Chondrocyte (in vitro differentiated cells): Measurements from ENCODE around the gene DENND4C. TPM values are rescaled to one million over a fixed set of nuclear protein-coding genes. Genes with fewer than 3 reads are reported as not detected.

Experiments used
- DNase-seq: peaks from one replicate; pipeline ENCODE4 v3.0.0; 2021; ENCODE audit warnings: mixed read lengths, low spot score
- H3K27ac Mint-ChIP-seq: one replicate; pipeline ENCODE4 v1.8.0; 2021; ENCODE audit warnings: mild to moderate bottlenecking, moderate library complexity, mixed read lengths; ENCODE audit not compliant: unreplicated experiment
- H3K27me3 Mint-ChIP-seq: 2 replicates; pipeline ENCODE4 v1.8.0; 2021; ENCODE audit warnings: low read depth, mixed read lengths
- H3K36me3 Mint-ChIP-seq: 2 replicates; pipeline ENCODE4 v1.8.0; 2021; ENCODE audit warnings: low read depth, mixed read lengths
- H3K4me1 Mint-ChIP-seq: 2 replicates; pipeline ENCODE4 v1.8.0; 2021; ENCODE audit warnings: low read depth, mild to moderate bottlenecking, mixed read lengths
- H3K4me3 Mint-ChIP-seq: one replicate; pipeline ENCODE4 v1.8.0; 2021; ENCODE audit warnings: mild to moderate bottlenecking, moderate library complexity, mixed read lengths; ENCODE audit not compliant: unreplicated experiment
- H3K9me3 Mint-ChIP-seq: 2 replicates; pipeline ENCODE4 v1.8.0; 2021; ENCODE audit warnings: low read depth, mixed read lengths
- CTCF ChIP-seq: fragments of 200-600 bp; sonication (generic); IDR thresholded peaks from 2 replicates; pipeline ENCODE4 v1.5.0; 2021; ENCODE audit warnings: antibody characterized with exemption, mild to moderate bottlenecking, moderate library complexity
- total RNA-seq: library from RNA; stranded (reverse); gene quantifications from 3 replicates; pipeline ENCODE4 v1.2.1, GENCODE V29; 2021

Gene DENND4C
- total RNA-seq, 1 donor from 2014 or later: 27.0 TPM

DNA sequence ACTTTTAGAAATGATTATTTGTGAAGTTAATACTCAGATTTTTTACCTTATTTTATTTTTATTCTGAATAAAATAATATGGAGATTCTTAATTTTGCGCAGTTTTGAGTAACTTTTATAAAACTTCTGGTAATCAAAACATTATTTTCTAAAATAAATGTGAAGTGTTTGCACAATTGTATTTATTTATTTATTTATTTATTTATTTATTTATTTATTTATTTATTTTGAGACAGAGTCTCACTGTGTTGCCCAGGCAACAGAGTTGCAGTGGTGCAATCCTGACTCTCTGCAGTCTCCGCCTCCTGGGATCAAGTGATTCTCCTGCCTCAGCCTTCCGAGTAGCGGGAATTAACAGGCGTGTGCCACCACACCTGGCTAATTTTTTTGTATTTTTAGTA is 76.1 kb downstream of the DENND4C start:
- TF ChIP-seq CTCF: no peak
- H3K27ac Mint-ChIP-seq: no peak overlapping the region
- no peak overlapping the region for H3K4me3 Mint-ChIP-seq
- no peak for DNase-seq
- H3K4me1 Mint-ChIP-seq: peaks cover 4% of the 10 kb centered on the region
- H3K36me3 Mint-ChIP-seq: peaks cover 15% of the 10 kb centered on the region
- H3K9me3 Mint-ChIP-seq: no peaks in the 10 kb centered on the region
- no peaks in the 10 kb centered on the region for H3K27me3 Mint-ChIP-seq

DNA sequence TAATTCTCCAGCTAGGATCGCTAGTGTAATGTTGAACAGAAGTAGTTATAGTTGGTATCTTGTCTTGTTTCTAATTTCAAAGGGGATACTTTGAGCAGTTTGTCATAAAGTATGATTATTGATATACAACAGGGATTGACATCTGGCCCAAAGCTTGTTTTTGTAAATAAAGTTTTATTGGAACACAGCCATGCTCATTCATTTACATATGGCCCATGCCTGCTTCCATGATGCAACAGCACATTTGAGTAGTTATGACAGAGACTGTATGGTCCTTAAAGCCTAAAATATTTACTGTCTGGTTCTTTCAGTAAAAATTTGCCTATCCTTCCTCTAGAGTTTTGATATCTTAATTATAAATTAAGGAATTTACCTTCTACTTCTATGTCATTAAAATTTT is 79.8 kb downstream of the DENND4C start:
- Mint-ChIP-seq H3K36me3 (peaks cover 5% of the 10 kb centered on the region), H3K27ac (no peak overlapping the region), H3K9me3 (no peaks in the 10 kb centered on the region), H3K4me3 (no peak overlapping the region), H3K27me3 (no peaks in the 10 kb centered on the region), H3K4me1 (peaks cover 13% of the 10 kb centered on the region)
- TF ChIP-seq CTCF: no peak
- no peak for DNase-seq

DNA sequence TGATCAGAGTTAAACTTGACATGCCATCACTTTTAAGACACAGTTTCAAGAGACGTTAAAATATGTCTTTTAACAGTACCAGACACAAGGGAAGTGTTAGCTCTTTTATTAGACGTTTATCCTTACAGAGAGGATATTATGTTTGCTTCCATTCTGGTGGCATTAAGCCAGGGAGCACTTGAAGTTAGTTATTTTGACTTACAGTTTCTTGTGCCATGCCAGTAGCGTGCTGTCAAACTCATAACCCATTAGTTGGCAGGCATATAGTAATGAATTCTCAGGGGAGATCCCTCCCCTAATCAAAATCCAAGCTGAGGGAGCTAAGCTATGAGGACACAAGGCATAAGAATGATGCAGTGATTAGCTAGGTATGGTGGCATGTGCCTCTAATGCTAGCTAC is 83.1 kb downstream of the DENND4C start:
- Mint-ChIP-seq H3K4me1 (peaks cover 9% of the 10 kb centered on the region), H3K9me3 (no peaks in the 10 kb centered on the region), H3K27me3 (no peaks in the 10 kb centered on the region), H3K27ac (no peak overlapping the region), H3K36me3 (peaks cover 6% of the 10 kb centered on the region), H3K4me3 (no peak overlapping the region)
- DNase-seq: no peak
- no peak for TF ChIP-seq CTCF

DNA sequence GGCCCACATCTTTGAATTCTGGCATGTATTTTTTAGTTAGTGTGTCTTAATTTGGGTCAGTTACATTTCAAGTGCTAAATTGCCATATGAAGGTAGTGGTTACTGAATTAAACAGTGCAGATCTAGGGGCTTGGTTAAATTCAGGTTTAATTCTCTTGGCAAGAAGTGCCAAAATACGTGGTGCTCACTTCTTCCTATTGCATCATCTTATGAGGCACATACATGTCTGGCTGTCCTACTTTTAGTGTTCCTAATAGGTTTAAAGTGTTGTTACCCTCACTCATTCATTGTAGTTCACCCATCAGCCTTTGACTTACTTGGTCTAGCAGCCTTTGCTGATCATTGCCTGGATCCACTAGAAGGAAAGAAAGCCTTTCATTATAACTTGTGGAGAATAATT is 90.0 kb downstream of the DENND4C start:
- Mint-ChIP-seq H3K27me3 (no peaks in the 10 kb centered on the region), H3K4me1 (no peaks in the 10 kb centered on the region), H3K27ac (no peak overlapping the region), H3K36me3 (peaks cover 19% of the 10 kb centered on the region), H3K4me3 (no peak overlapping the region), H3K9me3 (no peaks in the 10 kb centered on the region)
- TF ChIP-seq CTCF: no peak
- DNase-seq: no peak

- Mint-ChIP-seq H3K9me3 (no peaks in the 10 kb centered on the region), H3K27ac (no peak overlapping the region), H3K36me3 (peaks cover 19% of the 10 kb centered on the region), H3K4me3 (no peak overlapping the region), H3K4me1 (peaks cover under 1% of the 10 kb centered on the region), H3K27me3 (no peaks in the 10 kb centered on the region)
- no peak for DNase-seq
- TF ChIP-seq CTCF: no peak
Observed at GRCh38 chr9:19331877-19332276, 101.4 kb downstream of the DENND4C start.
